HCT116 (cell line): ENCODE data around the gene MED9. TPM values are rescaled to one million over a fixed set of nuclear protein-coding genes. Genes with fewer than 3 reads are reported as not detected.

Experiments used
- ATAC-seq: fragments of 200-7000 bp; cut with Tn5 transposase; 2 replicates; pipeline ENCODE4 v1.9.1; 2020; ENCODE audit warnings: mild to moderate bottlenecking, moderate library complexity
- BruUV-seq: library from RNA; stranded (reverse); fragments of 400-500 nt; replicated peaks from 2 replicates; lab custom pipeline; 2021; lab: Mats Ljungman, UMichigan
- CTCF ChIA-PET: fragments of 300-600 bp; sonication (Branson Sonifier 250); formaldehyde crosslinking; loops from one replicate; lab custom pipeline; 2021; ENCODE audit warnings: antibody characterized with exemption; lab: Charles Lee
- POLR2A ChIA-PET: fragments of 300-600, 350-600 bp; sonication (Branson Sonifier 250); formaldehyde crosslinking; loops from one replicate; lab custom pipeline; 2021; ENCODE audit warnings: antibody characterized with exemption; lab: Charles Lee
- RAD21 ChIA-PET, 2 experiments: fragments of 300-600 bp; sonication (Branson Sonifier 250); formaldehyde crosslinking; loops; one replicate each; lab custom pipeline; 2023; ENCODE audit warnings: low total read pairs in 2 of 2; ENCODE audit not compliant: uncharacterized antibody in 2 of 2, unreplicated experiment in 2 of 2, low non-redundant PET in 1 of 2; lab: Charles Lee
- DNase-seq: peaks from one replicate; pipeline ENCODE4 v3.0.0-alpha.2; 2010; ENCODE audit warnings: low read depth, low spot score
- H2AFZ ChIP-seq: fragments of 200-600 bp; shearing (Covaris generic), sonication (generic); 2 replicates; pipeline ENCODE4 v1.6.1; 2017; ENCODE audit warnings: low read depth, mixed run types, mixed read lengths, antibody characterized with exemption, low read length; ENCODE audit not compliant: poor library complexity, severe bottlenecking
- H3K27ac ChIP-seq: 2 replicates; pipeline ENCODE4 v1.5.1; 2012; ENCODE audit warnings: low read depth, low read length
- H3K27me3 ChIP-seq: fragments of 200-600 bp; sonication (generic); 2 replicates; pipeline ENCODE4 v1.6.1; 2016; ENCODE audit warnings: mixed run types, low read length, mixed read lengths; ENCODE audit not compliant: insufficient read depth
- H3K36me3 ChIP-seq, 2 experiments: fragments of 200-500 bp in 1 of 2; fragments of 200-600 bp in 1 of 2; sonication (Bioruptor generic) in 1 of 2; sonication (generic) in 1 of 2; 2 replicates each; pipeline versions ENCODE4 v1.5.1 to v1.6.1; 2014 to 2016; ENCODE audit warnings: low read length in 2 of 2, inconsistent platforms in 1 of 2, mixed read lengths in 1 of 2, mixed run types in 1 of 2; ENCODE audit not compliant: insufficient read depth in 2 of 2, control insufficient read depth in 1 of 2
- H3K4me1 ChIP-seq, 2 experiments: fragments of 200-600 bp in 1 of 2; sonication (generic) in 1 of 2; 2 replicates each; pipeline versions ENCODE4 v1.5.1 to v1.6.1; 2012 to 2017; ENCODE audit warnings: low read length in 2 of 2, inconsistent platforms in 1 of 2, mild to moderate bottlenecking in 1 of 2, mixed read lengths in 1 of 2, mixed run types in 1 of 2, moderate library complexity in 1 of 2; ENCODE audit not compliant: insufficient read depth in 2 of 2, control insufficient read depth in 1 of 2
- H3K4me2 ChIP-seq: fragments of 200-600 bp; sonication (generic); 2 replicates; pipeline ENCODE4 v1.6.1; 2017; ENCODE audit warnings: mixed run types, low read length, mixed read lengths
- H3K4me3 ChIP-seq, 2 experiments: fragments of 200-600 bp in 1 of 2; sonication (generic) in 1 of 2; replicated peaks in 1 of 2; 2 replicates each; pipeline ENCODE4 v1.5.1; 2011 to 2016; ENCODE audit warnings: low read length in 2 of 2, control low read depth in 1 of 2, low read depth in 1 of 2, mild to moderate bottlenecking in 1 of 2, mixed read lengths in 1 of 2, mixed run types in 1 of 2
- H3K79me2 ChIP-seq: fragments of 200-600 bp; sonication (generic); 2 replicates; pipeline ENCODE4 v1.6.1; 2017; ENCODE audit warnings: mild to moderate bottlenecking, mixed run types, low read length, moderate library complexity, mixed read lengths; ENCODE audit not compliant: insufficient read depth
- H3K9ac ChIP-seq: fragments of 200-600 bp; sonication (generic); 2 replicates; pipeline ENCODE4 v1.6.1; 2016; ENCODE audit warnings: low read length, mixed read lengths
- H3K9me2 ChIP-seq: fragments of 200-600 bp; sonication (generic), shearing (Covaris generic); 2 replicates; pipeline ENCODE4 v1.6.1; 2017; ENCODE audit warnings: mixed run types, mild to moderate bottlenecking, moderate library complexity; ENCODE audit not compliant: insufficient read depth
- H3K9me3 ChIP-seq, 2 experiments: fragments of 200-500 bp in 1 of 2; fragments of 200-600 bp in 1 of 2; sonication (Bioruptor generic) in 1 of 2; sonication (generic) in 1 of 2; 2 replicates each; pipeline ENCODE4 v1.6.1; 2014 to 2017; ENCODE audit warnings: low read length in 2 of 2, mixed read lengths in 2 of 2, inconsistent platforms in 1 of 2, low read depth in 1 of 2, mild to moderate bottlenecking in 1 of 2, mixed run types in 1 of 2, moderate library complexity in 1 of 2; ENCODE audit not compliant: control insufficient read depth in 1 of 2, insufficient read depth in 1 of 2
- H4K20me1 ChIP-seq: fragments of 200-600 bp; sonication (generic), shearing (Covaris generic); 2 replicates; pipeline ENCODE4 v1.6.1; 2017; ENCODE audit warnings: mixed run types, mild to moderate bottlenecking, moderate library complexity; ENCODE audit not compliant: insufficient read depth
- ATF3 ChIP-seq: IDR thresholded peaks from 2 replicates; pipeline ENCODE4 v1.6.1; 2012
- CBX3 ChIP-seq: IDR thresholded peaks from 2 replicates; pipeline ENCODE4 v1.6.1; 2012; ENCODE audit warnings: low read depth
- CEBPB ChIP-seq: IDR thresholded peaks from 2 replicates; pipeline ENCODE4 v1.6.1; 2012; ENCODE audit warnings: low read depth
- CTCF ChIP-seq, 3 experiments: fragments of 200-600 bp in 1 of 3; sonication (generic) in 1 of 3; IDR thresholded peaks in 2 of 3; conservative IDR thresholded peaks in 1 of 3; 2 replicates each; pipeline ENCODE4 v1.5.1; 2012 to 2017; ENCODE audit warnings: low read depth in 2 of 3, low read length in 2 of 3, antibody characterized with exemption in 1 of 3, borderline replicate concordance in 1 of 3, control low read depth in 1 of 3, mild to moderate bottlenecking in 1 of 3, mixed read lengths in 1 of 3, mixed run types in 1 of 3, moderate library complexity in 1 of 3; ENCODE audit not compliant: insufficient read depth in 1 of 3
- EGR1 ChIP-seq: IDR thresholded peaks from 2 replicates; pipeline ENCODE4 v1.6.1; 2012; ENCODE audit warnings: low read depth
- ELF1 ChIP-seq: IDR thresholded peaks from 2 replicates; pipeline ENCODE4 v1.6.1; 2012; ENCODE audit warnings: low read depth, borderline replicate concordance
- EZH2 ChIP-seq: fragments of 200-600 bp; sonication (generic); IDR thresholded peaks from 2 replicates; pipeline ENCODE4 v1.6.1; 2017; ENCODE audit warnings: antibody characterized with exemption, mixed run types
- EZH2phosphoT487 ChIP-seq: fragments of 200-600 bp; IDR thresholded peaks from 2 replicates; pipeline ENCODE4 v1.6.1; 2018; ENCODE audit warnings: antibody characterized with exemption, borderline replicate concordance
- FOSL1 ChIP-seq: IDR thresholded peaks from 2 replicates; pipeline ENCODE4 v1.6.1; 2012; ENCODE audit warnings: low read depth
- JUND ChIP-seq: IDR thresholded peaks from 2 replicates; pipeline ENCODE4 v1.6.1; 2012
- MAX ChIP-seq: IDR thresholded peaks from 2 replicates; pipeline ENCODE4 v1.6.1; 2012
- POLR2A ChIP-seq: IDR thresholded peaks from 2 replicates; pipeline ENCODE4 v1.7.0; 2011; ENCODE audit warnings: borderline replicate concordance; ENCODE audit not compliant: insufficient read depth, insufficient read length; ENCODE audit errors: extremely low read depth
- POLR2AphosphoS5 ChIP-seq: IDR thresholded peaks from 2 replicates; pipeline ENCODE4 v1.6.1; 2011; ENCODE audit warnings: mild to moderate bottlenecking, low read depth, low read length, moderate library complexity
- RAD21 ChIP-seq: IDR thresholded peaks from 2 replicates; pipeline ENCODE4 v1.6.1; 2012; ENCODE audit warnings: low read depth, mild to moderate bottlenecking
- SP1 ChIP-seq: IDR thresholded peaks from 2 replicates; pipeline ENCODE4 v1.6.1; 2012; ENCODE audit warnings: low read depth
- SRF ChIP-seq: IDR thresholded peaks from 2 replicates; pipeline ENCODE4 v1.6.1; 2012; ENCODE audit warnings: low read depth
- TCF7L2 ChIP-seq: IDR thresholded peaks from 2 replicates; pipeline ENCODE4 v1.7.0; 2011; ENCODE audit warnings: borderline replicate concordance, inconsistent platforms; ENCODE audit not compliant: insufficient read depth, insufficient read length; ENCODE audit errors: extremely low read depth
- YY1 ChIP-seq: IDR thresholded peaks from 2 replicates; pipeline ENCODE4 v1.6.1; 2011; ENCODE audit warnings: low read length, low read depth, moderate library complexity, mild to moderate bottlenecking; ENCODE audit not compliant: insufficient replicate concordance; ENCODE audit errors: extremely low read depth
- ZBTB33 ChIP-seq: IDR thresholded peaks from 2 replicates; pipeline ENCODE4 v1.6.1; 2011; ENCODE audit warnings: mild to moderate bottlenecking, low read length, moderate library complexity; ENCODE audit not compliant: insufficient replicate concordance; ENCODE audit errors: extremely low read depth
- ZFX ChIP-seq: fragments of 450-650 bp; IDR thresholded peaks from 2 replicates; pipeline ENCODE4 v1.6.1; 2017
- intact Hi-C: fragments of 100-400 bp; cut with micrococcal nuclease; formaldehyde crosslinking; loops from 2 replicates; pipeline ENCODE4 v1.10.0; 2022
- total RNA-seq: library from RNA; stranded (reverse); gene quantifications from one replicate; pipeline ENCODE4 v1.2.1, GENCODE V29; 2021; ENCODE audit not compliant: unreplicated experiment

Gene MED9
- total RNA-seq, 1 experiment from 2014 or later, result 13.9 TPM

- no peak overlapping the region for H3K27ac ChIP-seq
Measured at GRCh38 chr17:17533901-17534441, 57.2 kb downstream of the MED9 start.

More at GRCh38 chr17:17533901-17534441, 57.2 kb downstream of the MED9 start:
- no peak for TF ChIP-seq CBX3
- no peak for TF ChIP-seq ATF3
- TF ChIP-seq POLR2A, result no peak
- no peak for TF ChIP-seq ELF1
- TF ChIP-seq RAD21, result no peak
- TF ChIP-seq CEBPB, result no peak
- no peak for TF ChIP-seq EZH2phosphoT487
- TF ChIP-seq TCF7L2, result no peak
- no peak for TF ChIP-seq ZFX
- no peak for TF ChIP-seq EGR1
- no peak for TF ChIP-seq FOSL1
- no peak for TF ChIP-seq EZH2
- no peak for TF ChIP-seq MAX
- no peak for TF ChIP-seq SRF
- TF ChIP-seq JUND, result no peak
- TF ChIP-seq YY1, result no peak
- no peak for TF ChIP-seq ZBTB33
- no peak for TF ChIP-seq POLR2AphosphoS5
- TF ChIP-seq CTCF (IDR thresholded peaks at IDR 0.05 in 2 of 3, conservative IDR thresholded peaks at IDR 0.05 in 1 of 3; ENCODE audit: borderline replicate concordance in 1 of 3, insufficient read depth in 1 of 3, low read depth in 2 of 3, low read length in 2 of 3), result no peak
- no peak for TF ChIP-seq SP1
- TF ChIP-seq, all 23 proteins: peak for 0
- Histone ChIP-seq H3K9me2 (no peaks in the 10 kb centered on the region), H4K20me1 (no peaks in the 10 kb centered on the region), H3K27me3 (no peaks in the 10 kb centered on the region), H2AFZ (no peak overlapping the region), H3K36me3 (no peaks in the 10 kb centered on the region), H3K4me2 (no peak overlapping the region), H3K9ac (no peak overlapping the region), H3K4me3 (no peak overlapping the region), H3K79me2 (no peaks in the 10 kb centered on the region), H3K4me1 (no peaks in the 10 kb centered on the region), H3K9me3 (no peaks in the 10 kb centered on the region)
- CTCF ChIA-PET, result no interaction called here
- intact Hi-C loops, result no loop called here
- RAD21 ChIA-PET, result no interaction called here
- POLR2A ChIA-PET, result no interaction called here
- ATAC-seq (no peak), DNase-seq (no peak)
- BruUV-seq, result no TSS peak
